Neuronal stem cell (in vitro differentiated cells): ENCODE data around the gene CTSF.
"Not testable (repeated sequence)": the region's sequence is repeated elsewhere in the genome, so short reads cannot be mapped to it uniquely, and the experiment has no call there.

Source experiments
- DNase-seq: peaks from one replicate; pipeline ENCODE4 v3.0.0-alpha.2; 2013; ENCODE audit warnings: low spot score
- H2AFZ ChIP-seq: one replicate; pipeline ENCODE4 v1.6.1; 2013; ENCODE audit warnings: mild to moderate bottlenecking, low read length, inconsistent platforms
- H2AK5ac ChIP-seq: 2 replicates; pipeline ENCODE4 v1.6.1; 2013; ENCODE audit warnings: low read depth, mild to moderate bottlenecking, inconsistent platforms, low read length, moderate library complexity, mixed read lengths
- H2BK120ac ChIP-seq: 2 replicates; pipeline ENCODE4 v1.6.1; 2013; ENCODE audit warnings: low read depth, mild to moderate bottlenecking, inconsistent platforms, low read length, moderate library complexity, mixed read lengths
- H2BK12ac ChIP-seq: one replicate; pipeline ENCODE4 v1.6.1; 2013; ENCODE audit warnings: low read length, inconsistent platforms
- H2BK15ac ChIP-seq: 2 replicates; pipeline ENCODE4 v1.6.1; 2013; ENCODE audit warnings: mild to moderate bottlenecking, low read length, inconsistent platforms, mixed read lengths
- H2BK5ac ChIP-seq: one replicate; pipeline ENCODE4 v1.6.1; 2013; ENCODE audit warnings: inconsistent platforms, mild to moderate bottlenecking, low read length, moderate library complexity
- H3K14ac ChIP-seq: one replicate; pipeline ENCODE4 v1.6.1; 2013; ENCODE audit warnings: low read length, inconsistent platforms
- H3K18ac ChIP-seq: 2 replicates; pipeline ENCODE4 v1.6.1; 2013; ENCODE audit warnings: low read length, inconsistent platforms
- H3K23ac ChIP-seq: 2 replicates; pipeline ENCODE4 v1.6.1; 2013; ENCODE audit warnings: low read depth, mild to moderate bottlenecking, mixed read lengths, low read length, inconsistent platforms; ENCODE audit not compliant: poor library complexity
- H3K27ac ChIP-seq: replicated peaks from 3 replicates; pipeline ENCODE4 v1.5.1; 2013; ENCODE audit warnings: low read length, inconsistent platforms
- H3K27me3 ChIP-seq, 3 experiments: 2 replicates each; pipeline ENCODE4 v1.6.1; 2013; ENCODE audit warnings: low read length in 3 of 3, mild to moderate bottlenecking in 2 of 3, inconsistent platforms in 1 of 3, low read depth in 1 of 3, mixed read lengths in 1 of 3, moderate library complexity in 1 of 3; ENCODE audit not compliant: control insufficient read depth in 3 of 3, insufficient read depth in 3 of 3
- H3K36me3 ChIP-seq, 2 donors: replicated peaks in 1 of 2; 2 replicates each; pipeline ENCODE4 v1.6.1; 2013; ENCODE audit warnings: low read length in 2 of 2; ENCODE audit not compliant: control insufficient read depth in 2 of 2, insufficient read depth in 2 of 2
- H3K4ac ChIP-seq: 2 replicates; pipeline ENCODE4 v1.6.1; 2013; ENCODE audit warnings: inconsistent platforms, mild to moderate bottlenecking, low read length, moderate library complexity
- H3K4me1 ChIP-seq, 2 donors: 1 replicate in 1 of 2; 2 replicates in 1 of 2; pipeline ENCODE4 v1.6.1; 2013; ENCODE audit warnings: low read length in 2 of 2, low read depth in 1 of 2; ENCODE audit not compliant: control insufficient read depth in 2 of 2, insufficient read depth in 1 of 2
- H3K4me2 ChIP-seq: one replicate; pipeline ENCODE4 v1.6.1; 2013; ENCODE audit warnings: mild to moderate bottlenecking, low read length, inconsistent platforms; ENCODE audit not compliant: insufficient read depth, poor library complexity, severe bottlenecking
- H3K4me3 ChIP-seq, 2 donors: 2 replicates each; pipeline ENCODE4 v1.5.1; 2013; ENCODE audit warnings: low read length in 2 of 2, mild to moderate bottlenecking in 2 of 2, inconsistent platforms in 1 of 2, moderate library complexity in 1 of 2
- H3K79me1 ChIP-seq: one replicate; pipeline ENCODE4 v1.6.1; 2013; ENCODE audit warnings: low read depth, mild to moderate bottlenecking, inconsistent platforms, low read length, moderate library complexity
- H3K9ac ChIP-seq: one replicate; pipeline ENCODE4 v1.6.1; 2013; ENCODE audit warnings: mild to moderate bottlenecking, low read depth, low read length, inconsistent platforms; ENCODE audit not compliant: poor library complexity
- H3K9me3 ChIP-seq, 2 donors: replicated peaks in 1 of 2; 2 replicates each; pipeline versions ENCODE3 to v1.6.1; 2013; ENCODE audit warnings: low read length in 2 of 2, mild to moderate bottlenecking in 2 of 2, inconsistent platforms in 1 of 2, low read depth in 1 of 2, mixed read lengths in 1 of 2, moderate library complexity in 1 of 2; ENCODE audit not compliant: control insufficient read depth in 2 of 2, insufficient read depth in 1 of 2
- H4K8ac ChIP-seq: one replicate; pipeline ENCODE4 v1.6.1; 2013; ENCODE audit warnings: low read depth, mild to moderate bottlenecking, inconsistent platforms, low read length, moderate library complexity
- H4K91ac ChIP-seq: one replicate; pipeline ENCODE4 v1.6.1; 2013; ENCODE audit warnings: low read length, low read depth, mild to moderate bottlenecking, inconsistent platforms; ENCODE audit not compliant: poor library complexity
- WGBS, 2 donors: extraction: QIAGEN DNeasy Blood & Tissue Kit; methylation state at CpG; one replicate each; pipeline ENCODE4 v1.1.7; 2013; ENCODE audit warnings: missing lambda C conversion rate in 2 of 2, mixed read lengths in 1 of 2; ENCODE audit not compliant: insufficient read length in 2 of 2, insufficient replicate concordance in 1 of 2; ENCODE audit errors: extremely low coverage in 2 of 2; 5-methylcytosine and 5-hydroxymethylcytosine counted together

Gene CTSF

GRCh38 chr11:66545701-66546367 lies 22.6 kb downstream of the CTSF start, which contains the start of gene ZDHHC24:
ZDHHC24 (minus strand) TSS chr11:66546048; CDS start chr11:66546003, 45 bp downstream.
- no peaks in the 10 kb centered on the region for H3K27me3 ChIP-seq
- no CpG with 5 or more reads among the region's 71 CpGs for WGBS, 2 donors
- H2AK5ac ChIP-seq, result peak within 1 kb of the TSS; percentile 78
- H3K27ac ChIP-seq, result peak within 1 kb of the TSS; percentile 67
- no peak within 1 kb of the TSS for H4K8ac ChIP-seq
- H2AFZ ChIP-seq, result peak within 1 kb of the TSS; percentile 97
- peak within 1 kb of the TSS; percentile 82 for H3K23ac ChIP-seq
- H2BK5ac ChIP-seq, result peak within 1 kb of the TSS; percentile 90
- DNase-seq, result peak; percentile 97
- peak within 1 kb of the TSS; percentile 95 for H3K18ac ChIP-seq
- H3K9ac ChIP-seq, result peak within 1 kb of the TSS; percentile 96
- H4K91ac ChIP-seq, result no peak within 1 kb of the TSS
- H3K9me3 ChIP-seq, result no peaks in the 10 kb centered on the region
- H3K14ac ChIP-seq, result peak within 1 kb of the TSS; percentile 59
- H2BK15ac ChIP-seq, result peak within 1 kb of the TSS; percentile 94
- peaks cover 7 to 16% of the 10 kb centered on the region in 2 donors for H3K36me3 ChIP-seq
- no peak within 1 kb of the TSS for H3K4ac ChIP-seq
- H3K79me1 ChIP-seq, result no peaks in the 10 kb centered on the region
- peak within 1 kb of the TSS; percentile 86 to 87 for H3K4me3 ChIP-seq
- H3K4me1 ChIP-seq, result peaks cover 19 to 29% of the 10 kb centered on the region in 2 donors
- H3K4me2 ChIP-seq, result peak within 1 kb of the TSS; percentile 93
- H2BK12ac ChIP-seq, result no peak within 1 kb of the TSS
- H2BK120ac ChIP-seq, result peak within 1 kb of the TSS; percentile 53

- H3K36me3 ChIP-seq, result peaks cover 7 to 16% of the 10 kb centered on the region in 2 donors
- not testable (repeated sequence) for H3K27me3 ChIP-seq, H3K27ac ChIP-seq, H3K14ac ChIP-seq, DNase-seq, H3K23ac ChIP-seq, H2AK5ac ChIP-seq, H2BK15ac ChIP-seq, H3K18ac ChIP-seq, H3K4ac ChIP-seq, H4K8ac ChIP-seq, H2BK12ac ChIP-seq, H3K79me1 ChIP-seq, H4K91ac ChIP-seq, H2BK5ac ChIP-seq, H2BK120ac ChIP-seq, H3K9me3 ChIP-seq, H3K9ac ChIP-seq
- H2AFZ ChIP-seq, result peak overlapping the region; percentile 97
- H3K4me1 ChIP-seq, result peaks cover 19 to 31% of the 10 kb centered on the region in 2 donors
- peak overlapping the region in 1 of 2 donors; percentile 86 for H3K4me3 ChIP-seq
- peak overlapping the region; percentile 93 for H3K4me2 ChIP-seq
- no CpG with 5 or more reads among the region's 14 CpGs for WGBS, 2 donors
Measured at GRCh38 chr11:66544952-66545351, 23.5 kb downstream of the CTSF start.

- Histone ChIP-seq H3K4ac (no peak overlapping the region), H2BK15ac (no peak overlapping the region), H3K27ac (no peak overlapping the region), H3K9me3 (no peaks in the 10 kb centered on the region), H3K36me3 (peaks cover 9 to 16% of the 10 kb centered on the region in 2 donors), H2BK5ac (peak overlapping the region; percentile 8), H2AK5ac (peak overlapping the region; percentile 67), H3K4me3 (peak overlapping the region in 1 of 2 donors; percentile 4), H3K23ac (no peak overlapping the region), H3K27me3 (no peaks in the 10 kb centered on the region), H3K9ac (peak overlapping the region; percentile 70), H3K79me1 (no peaks in the 10 kb centered on the region), H3K4me1 (peaks cover 19 to 28% of the 10 kb centered on the region in 2 donors), H4K91ac (no peak overlapping the region), H3K18ac (peak overlapping the region; percentile 32), H2BK120ac (no peak overlapping the region), H4K8ac (no peak overlapping the region), H3K14ac (no peak overlapping the region), H2BK12ac (peak overlapping the region; percentile 4), H2AFZ (peak overlapping the region; percentile 83), H3K4me2 (no peak overlapping the region)
- WGBS, 2 donors, result no CpG with 5 or more reads among the region's 26 CpGs
- no peak for DNase-seq
Measured at GRCh38 chr11:66543263-66544107, 24.9 kb downstream of the CTSF start.

GRCh38 chr11:66542362-66542761 lies 26.0 kb downstream of the CTSF start:
- Histone ChIP-seq H3K14ac (no peak overlapping the region), H3K4me2 (no peak overlapping the region), H3K79me1 (no peaks in the 10 kb centered on the region), H2BK120ac (peak overlapping the region; percentile 2), H2AK5ac (peak overlapping the region; percentile 17), H2AFZ (no peak overlapping the region), H2BK15ac (no peak overlapping the region), H3K18ac (no peak overlapping the region), H3K23ac (no peak overlapping the region), H3K4me1 (peaks cover 14 to 19% of the 10 kb centered on the region in 2 donors), H3K4me3 (peak overlapping the region in 1 of 2 donors; percentile 14), H4K8ac (no peak overlapping the region), H4K91ac (no peak overlapping the region), H3K36me3 (peaks cover 9 to 16% of the 10 kb centered on the region in 2 donors), H3K4ac (no peak overlapping the region), H3K27me3 (no peaks in the 10 kb centered on the region), H2BK5ac (no peak overlapping the region), H3K9ac (peak overlapping the region; percentile 61), H3K27ac (no peak overlapping the region), H3K9me3 (no peaks in the 10 kb centered on the region), H2BK12ac (no peak overlapping the region)
- no CpG with 5 or more reads among the region's 10 CpGs for WGBS, 2 donors
- no peak for DNase-seq
